Measurements from ENCODE around the gene OOSP1. TPM values are rescaled to one million over a fixed set of nuclear protein-coding genes. Genes with fewer than 3 reads are reported as not detected.

OOSP1 gene
- total and polyA plus RNA-seq, 8 donors: not detected

DNA sequence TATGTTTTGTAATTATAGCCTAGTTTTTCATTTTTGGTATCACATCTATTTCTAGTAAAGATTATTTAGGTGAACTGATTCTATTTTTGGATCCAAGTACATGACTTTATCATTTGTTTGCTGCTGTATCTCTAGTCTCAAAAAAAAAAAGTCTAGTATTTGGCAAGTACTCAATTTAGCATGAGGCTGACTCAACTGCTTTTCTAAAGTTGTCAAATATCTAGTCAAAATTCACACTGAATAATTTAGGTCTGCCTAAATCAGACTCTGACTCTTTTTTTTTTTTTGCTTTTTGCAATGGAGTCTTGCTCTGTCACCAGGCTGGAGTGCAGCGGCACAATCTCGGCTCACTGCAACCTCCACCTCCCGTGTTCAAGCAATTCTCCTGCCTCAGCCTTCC lies 28.0 kb downstream of the OOSP1 start:
- no peak for DNase-seq
- no peaks in the 10 kb centered on the region for H3K9me3 ChIP-seq
- no peak overlapping the region for H3K27ac ChIP-seq
- TF ChIP-seq EP300 (IDR thresholded peaks at IDR 0.05): no peak
- no peak for TF ChIP-seq POLR2A (IDR thresholded peaks at IDR 0.05)
- TF ChIP-seq POLR2AphosphoS5 (IDR thresholded peaks at IDR 0.05): no peak
- TF ChIP-seq, protein P1, sequence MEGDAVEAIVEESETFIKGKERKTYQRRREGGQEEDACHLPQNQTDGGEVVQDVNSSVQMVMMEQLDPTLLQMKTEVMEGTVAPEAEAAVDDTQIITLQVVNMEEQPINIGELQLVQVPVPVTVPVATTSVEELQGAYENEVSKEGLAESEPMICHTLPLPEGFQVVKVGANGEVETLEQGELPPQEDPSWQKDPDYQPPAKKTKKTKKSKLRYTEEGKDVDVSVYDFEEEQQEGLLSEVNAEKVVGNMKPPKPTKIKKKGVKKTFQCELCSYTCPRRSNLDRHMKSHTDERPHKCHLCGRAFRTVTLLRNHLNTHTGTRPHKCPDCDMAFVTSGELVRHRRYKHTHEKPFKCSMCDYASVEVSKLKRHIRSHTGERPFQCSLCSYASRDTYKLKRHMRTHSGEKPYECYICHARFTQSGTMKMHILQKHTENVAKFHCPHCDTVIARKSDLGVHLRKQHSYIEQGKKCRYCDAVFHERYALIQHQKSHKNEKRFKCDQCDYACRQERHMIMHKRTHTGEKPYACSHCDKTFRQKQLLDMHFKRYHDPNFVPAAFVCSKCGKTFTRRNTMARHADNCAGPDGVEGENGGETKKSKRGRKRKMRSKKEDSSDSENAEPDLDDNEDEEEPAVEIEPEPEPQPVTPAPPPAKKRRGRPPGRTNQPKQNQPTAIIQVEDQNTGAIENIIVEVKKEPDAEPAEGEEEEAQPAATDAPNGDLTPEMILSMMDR (IDR thresholded peaks at IDR 0.05): no peak
- H3K4me1 ChIP-seq: peaks cover 0 to 18% (median 3%) of the 10 kb centered on the region in 4 donors
- 90 to 95% (median 91%) methylated on average over 3 of the region's 3 CpGs for WGBS, 5 donors
- H3K4me3 ChIP-seq: no peak overlapping the region
- intact Hi-C loops (cut with DNase I; ENCODE audit: low total_unique reads): no loop called here
- H3K36me3 ChIP-seq: no peaks in the 10 kb centered on the region
- no peaks in the 10 kb centered on the region for H3K27me3 ChIP-seq

DNA sequence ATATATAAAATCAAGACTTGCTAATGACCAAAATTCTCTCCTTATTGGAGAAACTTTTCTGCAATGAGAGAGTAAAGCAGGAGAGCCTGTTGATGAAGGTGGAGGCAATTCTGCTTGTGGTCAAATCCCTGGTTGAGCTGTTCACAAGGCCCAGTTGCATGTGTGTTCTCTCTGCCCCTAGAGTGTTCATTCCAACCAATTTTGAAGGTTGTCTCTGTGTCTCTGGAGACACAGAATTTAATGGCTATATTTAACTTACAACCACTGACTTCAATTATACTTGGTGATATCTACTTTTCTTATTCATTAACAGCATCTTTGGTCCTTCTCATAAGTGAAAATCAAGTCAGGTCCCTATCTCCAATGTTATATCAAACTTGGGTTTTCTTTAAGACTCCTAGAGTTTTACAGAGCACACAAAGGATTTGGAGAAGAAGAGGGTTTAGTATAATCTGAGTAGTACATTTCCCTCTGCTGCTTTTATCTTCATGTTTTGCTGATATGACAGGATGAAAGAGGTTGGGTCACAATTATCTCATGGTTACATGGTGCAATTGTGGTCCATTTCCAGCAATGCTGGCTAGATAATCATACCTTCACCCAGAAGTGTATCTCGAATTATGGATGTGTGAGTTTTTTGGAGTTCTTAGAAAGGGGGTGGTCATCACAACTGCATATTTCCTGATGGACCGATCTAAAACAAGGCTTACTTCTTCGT lies 29.6 kb downstream of the OOSP1 start:
- TF ChIP-seq POLR2AphosphoS5 (IDR thresholded peaks at IDR 0.05) (no peak), EP300 (IDR thresholded peaks at IDR 0.05) (no peak), POLR2A (IDR thresholded peaks at IDR 0.05) (no peak)
- TF ChIP-seq, protein P1 (IDR thresholded peaks at IDR 0.05): no peak
- DNase-seq: no peak
- Histone ChIP-seq H3K27ac (no peak overlapping the region), H3K9me3 (no peaks in the 10 kb centered on the region), H3K4me1 (peaks cover 0 to 11% (median 3%) of the 10 kb centered on the region in 4 donors), H3K36me3 (no peaks in the 10 kb centered on the region), H3K4me3 (no peak overlapping the region), H3K27me3 (no peaks in the 10 kb centered on the region)
- WGBS, 5 donors: 88 to 95% (median 92%) methylated on average over 3 of the region's 3 CpGs
- intact Hi-C loops (cut with DNase I; ENCODE audit: low total_unique reads): no loop called here

DNA sequence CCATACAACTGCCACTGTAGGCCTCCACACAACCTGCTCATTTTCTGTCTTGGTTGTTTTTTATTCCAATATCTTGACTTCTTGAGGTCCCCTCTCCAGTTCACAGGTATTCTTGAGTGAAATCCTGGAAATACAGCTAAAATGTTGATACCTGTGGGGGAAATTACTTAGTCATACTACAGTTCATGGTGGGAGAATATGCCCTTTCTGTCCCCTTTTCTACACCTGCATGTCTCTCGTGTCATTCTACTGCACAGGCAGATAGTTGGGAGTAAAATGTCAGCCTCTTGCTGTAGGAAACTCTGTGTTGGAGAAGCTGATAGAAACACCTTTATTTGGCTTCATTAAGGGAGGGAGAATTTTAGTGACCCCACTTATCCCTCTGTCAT lies 30.2 kb downstream of the OOSP1 start:
- H3K27ac ChIP-seq: no peak overlapping the region
- no peak overlapping the region for H3K4me3 ChIP-seq
- H3K27me3 ChIP-seq: no peaks in the 10 kb centered on the region
- H3K9me3 ChIP-seq: no peaks in the 10 kb centered on the region
- WGBS, 5 donors: 67 to 100% (median 88%) methylated on average over 1 of the region's 1 CpG
- intact Hi-C loops (cut with DNase I; ENCODE audit: low total_unique reads): no loop called here
- no peak for TF ChIP-seq POLR2A (IDR thresholded peaks at IDR 0.05)
- TF ChIP-seq, protein P1 (IDR thresholded peaks at IDR 0.05): no peak
- no peak for TF ChIP-seq POLR2AphosphoS5 (IDR thresholded peaks at IDR 0.05)
- no peak for TF ChIP-seq EP300 (IDR thresholded peaks at IDR 0.05)
- H3K36me3 ChIP-seq: no peaks in the 10 kb centered on the region
- DNase-seq: no peak
- H3K4me1 ChIP-seq: peaks cover 0 to 14% (median 3%) of the 10 kb centered on the region in 4 donors

DNA sequence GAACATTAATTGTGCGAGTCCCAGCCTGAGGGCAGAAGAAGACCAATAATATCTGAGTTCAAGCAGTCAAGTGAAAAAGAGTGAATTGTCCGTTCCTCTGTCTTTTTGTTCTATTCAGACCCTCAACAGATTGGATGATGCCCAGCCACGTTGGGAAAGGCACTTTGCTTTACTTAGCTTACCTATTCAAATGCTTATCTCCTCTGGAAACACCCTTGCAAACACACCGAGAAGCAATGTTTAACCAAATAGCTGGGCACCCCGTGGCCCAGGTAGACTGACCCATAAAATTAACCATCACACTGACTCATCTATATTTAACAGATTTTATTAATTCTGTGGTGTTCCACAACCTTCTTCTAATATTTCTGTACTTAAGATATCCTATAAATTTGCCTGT lies 34.9 kb downstream of the OOSP1 start:
- DNase-seq: peak in 1 of 2 donors; percentile 2
- Histone ChIP-seq H3K4me3 (no peak overlapping the region), H3K27me3 (no peaks in the 10 kb centered on the region), H3K4me1 (peaks cover 0 to 6% (median 0%) of the 10 kb centered on the region in 4 donors), H3K27ac (no peak overlapping the region), H3K36me3 (no peaks in the 10 kb centered on the region), H3K9me3 (no peaks in the 10 kb centered on the region)
- intact Hi-C loops (cut with DNase I; ENCODE audit: low total_unique reads): no loop called here
- TF ChIP-seq, protein P1 (IDR thresholded peaks at IDR 0.05): no peak
- TF ChIP-seq POLR2AphosphoS5 (IDR thresholded peaks at IDR 0.05) (no peak), POLR2A (IDR thresholded peaks at IDR 0.05) (no peak), EP300 (IDR thresholded peaks at IDR 0.05) (no peak)
- WGBS, 5 donors: 37 to 54% (median 46%) methylated on average over 5 of the region's 5 CpGs
